ENCODE results near the gene CAMLG. TPM values are rescaled to one million over a fixed set of nuclear protein-coding genes. Genes with fewer than 3 reads are reported as not detected.
"Not testable (repeated sequence)": the region's sequence is repeated elsewhere in the genome, so short reads cannot be mapped to it uniquely, and the experiment has no call there.

CAMLG gene
- 29.3 and 34.2 TPM in 2 replicates for total RNA-seq (2014; rRNA removed; shearing (Covaris generic))

- DNase-seq (ENCODE audit: low read depth in 1 of 2, low spot score in 2 of 2): peak; percentile 99 to 100
- Histone ChIP-seq H3K27me3 (replicated peaks) (no peaks in the 10 kb centered on the region), H3K9me3 (replicated peaks) (no peaks in the 10 kb centered on the region), H3K36me3 (peaks cover 16% of the 10 kb centered on the region), H3K4me1 (replicated peaks) (peaks cover 6% of the 10 kb centered on the region), H3K4me3 (peak within 1 kb of the TSS; percentile 69), H3K27ac (peak within 1 kb of the TSS; percentile 74)
Observed at GRCh38 chr5:134738133-134738962, at the start of gene CAMLG. TSS of gene CAMLG (plus strand) at chr5:134738548. CDS start at chr5:134738621, 73 bp downstream.

DNA sequence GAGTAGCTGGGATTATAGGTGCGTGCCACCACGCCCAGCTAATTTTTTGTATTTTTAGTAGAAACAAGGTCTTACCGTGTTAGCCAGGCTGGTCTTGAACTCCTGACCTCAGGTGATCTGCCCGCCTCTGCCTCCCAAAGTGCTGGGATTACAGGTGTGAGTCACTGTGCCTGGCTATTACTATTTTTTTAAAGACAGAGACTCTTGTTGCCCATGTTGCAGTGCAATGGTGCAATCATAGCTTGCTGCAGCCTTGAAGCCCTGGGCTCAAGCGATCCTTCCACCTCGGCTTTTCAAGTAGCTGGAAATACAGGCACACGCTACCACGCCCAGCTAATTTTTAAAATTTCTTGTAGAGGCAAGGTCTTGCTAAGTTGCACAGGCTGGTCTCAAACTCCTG lies 48.2 kb upstream of the CAMLG start:
- peaks cover 80% of the 10 kb centered on the region for H3K36me3 ChIP-seq
- not testable (repeated sequence) for H3K27ac ChIP-seq; H3K4me3 ChIP-seq; H3K27me3 ChIP-seq (replicated peaks); DNase-seq (ENCODE audit: low read depth in 1 of 2, low spot score in 2 of 2); H3K4me1 ChIP-seq (replicated peaks); H3K9me3 ChIP-seq (replicated peaks)

- H3K27ac ChIP-seq: no peak overlapping the region
- H3K9me3 ChIP-seq (replicated peaks): no peaks in the 10 kb centered on the region
- no peak for DNase-seq (ENCODE audit: low read depth in 1 of 2, low spot score in 2 of 2)
- no peaks in the 10 kb centered on the region for H3K4me1 ChIP-seq (replicated peaks)
- peaks cover 74% of the 10 kb centered on the region for H3K36me3 ChIP-seq
- no peaks in the 10 kb centered on the region for H3K27me3 ChIP-seq (replicated peaks)
- no peak overlapping the region for H3K4me3 ChIP-seq
Observed at GRCh38 chr5:134692722-134693121, 45.6 kb upstream of the CAMLG start.

GRCh38 chr5:134708301-134708700 lies 30.0 kb upstream of the CAMLG start:
- no peak for DNase-seq (ENCODE audit: low read depth in 1 of 2, low spot score in 2 of 2)
- peaks cover 1% of the 10 kb centered on the region for H3K4me1 ChIP-seq (replicated peaks)
- no peaks in the 10 kb centered on the region for H3K27me3 ChIP-seq (replicated peaks)
- H3K9me3 ChIP-seq (replicated peaks): no peaks in the 10 kb centered on the region
- H3K27ac ChIP-seq: no peak overlapping the region
- H3K36me3 ChIP-seq: peaks cover 77% of the 10 kb centered on the region
- H3K4me3 ChIP-seq: no peak overlapping the region

DNA sequence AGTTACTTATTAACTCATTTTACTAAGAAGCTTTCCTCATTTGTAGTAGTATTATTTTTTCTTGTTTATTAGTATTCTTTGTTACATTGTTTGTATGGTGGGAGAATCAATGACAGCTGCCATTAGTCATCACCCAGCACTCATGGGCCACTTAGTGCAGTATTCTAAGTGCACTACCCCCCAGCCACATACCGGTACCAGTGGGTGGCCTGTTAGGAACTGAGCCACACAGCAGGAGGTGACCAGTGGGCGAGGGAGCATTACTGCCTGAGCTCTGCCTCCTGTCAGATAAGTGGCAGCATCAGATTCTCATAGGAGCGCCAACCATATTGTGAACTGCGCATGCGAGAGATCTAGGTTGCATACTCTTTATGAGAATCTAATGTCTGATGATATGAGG lies 24.2 kb upstream of the CAMLG start:
- no peak overlapping the region for H3K27ac ChIP-seq

DNA sequence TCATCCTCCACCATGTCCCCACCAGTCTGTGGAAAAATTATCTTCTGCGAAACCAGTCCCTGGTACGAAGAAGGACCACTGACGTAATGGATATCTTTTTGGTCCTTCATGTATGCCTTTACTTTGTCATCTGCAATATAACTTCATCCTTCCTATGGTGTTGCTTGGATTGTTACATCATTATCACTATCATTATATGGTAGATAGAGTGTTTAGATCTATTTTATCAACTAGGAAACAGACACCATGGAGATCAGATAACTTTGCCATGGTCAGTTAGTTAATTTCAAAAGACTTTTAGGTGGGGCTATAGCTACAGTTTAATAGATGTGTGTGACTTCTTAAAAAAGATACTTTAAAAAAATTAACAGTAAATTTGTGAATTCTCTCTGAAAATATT lies 23.8 kb upstream of the CAMLG start:
- H3K36me3 ChIP-seq: peaks cover 57% of the 10 kb centered on the region
- H3K4me1 ChIP-seq (replicated peaks): peaks cover 22% of the 10 kb centered on the region
- no peak overlapping the region for H3K4me3 ChIP-seq
- no peaks in the 10 kb centered on the region for H3K27me3 ChIP-seq (replicated peaks)
- DNase-seq (ENCODE audit: low read depth in 1 of 2, low spot score in 2 of 2): no peak
- H3K27ac ChIP-seq: no peak overlapping the region
- H3K9me3 ChIP-seq (replicated peaks): no peaks in the 10 kb centered on the region

More for the DNA sequence above, 24.2 kb upstream of the CAMLG start:
- Histone ChIP-seq H3K4me1 (replicated peaks) (peaks cover 22% of the 10 kb centered on the region), H3K27me3 (replicated peaks) (no peaks in the 10 kb centered on the region), H3K9me3 (replicated peaks) (no peaks in the 10 kb centered on the region), H3K36me3 (peaks cover 57% of the 10 kb centered on the region), H3K4me3 (no peak overlapping the region)
- peak; percentile 84 to 95 for DNase-seq (ENCODE audit: low read depth in 1 of 2, low spot score in 2 of 2)

GRCh38 chr5:134715466-134715865 lies 22.9 kb upstream of the CAMLG start:
- not testable (repeated sequence) for H3K9me3 ChIP-seq (replicated peaks); H3K27ac ChIP-seq; H3K27me3 ChIP-seq (replicated peaks); H3K4me3 ChIP-seq; DNase-seq (ENCODE audit: low read depth in 1 of 2, low spot score in 2 of 2)
- Histone ChIP-seq H3K4me1 (replicated peaks) (peaks cover 22% of the 10 kb centered on the region), H3K36me3 (peaks cover 60% of the 10 kb centered on the region)

DNA sequence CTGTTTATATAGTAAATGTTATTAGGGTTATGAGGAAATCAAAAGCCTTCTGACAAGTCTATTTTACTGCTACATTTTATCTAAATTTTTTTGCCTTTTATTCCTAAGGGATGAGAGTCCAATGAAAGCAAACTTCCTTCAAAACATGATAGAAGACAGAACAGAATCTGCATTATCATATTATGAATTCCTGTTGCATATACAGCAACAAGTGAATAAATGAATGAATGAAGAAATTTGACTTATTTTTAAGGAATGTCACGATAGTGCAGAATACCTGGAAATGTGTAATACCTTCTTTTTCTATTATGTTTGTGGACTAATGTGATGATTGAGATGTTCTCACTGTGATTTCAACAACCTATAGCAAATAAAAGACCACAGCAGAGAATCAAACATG lies 13.5 kb upstream of the CAMLG start:
- no peak overlapping the region for H3K4me3 ChIP-seq
- no peak for DNase-seq (ENCODE audit: low read depth in 1 of 2, low spot score in 2 of 2)
- no peak overlapping the region for H3K27ac ChIP-seq
- no peaks in the 10 kb centered on the region for H3K9me3 ChIP-seq (replicated peaks)
- no peaks in the 10 kb centered on the region for H3K27me3 ChIP-seq (replicated peaks)
- H3K4me1 ChIP-seq (replicated peaks): peaks cover 5% of the 10 kb centered on the region; the same call in 1 of the 2 replicates
- peaks cover 50% of the 10 kb centered on the region for H3K36me3 ChIP-seq

GRCh38 chr5:134732819-134733218 lies 5.5 kb upstream of the CAMLG start:
- H3K4me3 ChIP-seq: no peak overlapping the region
- H3K9me3 ChIP-seq (replicated peaks): no peaks in the 10 kb centered on the region
- no peaks in the 10 kb centered on the region for H3K36me3 ChIP-seq
- no peak overlapping the region for H3K27ac ChIP-seq
- H3K27me3 ChIP-seq (replicated peaks): no peaks in the 10 kb centered on the region
- no peak for DNase-seq (ENCODE audit: low read depth in 1 of 2, low spot score in 2 of 2)
- H3K4me1 ChIP-seq (replicated peaks): peaks cover 9% of the 10 kb centered on the region; the same call in 1 of the 2 replicates

DNA sequence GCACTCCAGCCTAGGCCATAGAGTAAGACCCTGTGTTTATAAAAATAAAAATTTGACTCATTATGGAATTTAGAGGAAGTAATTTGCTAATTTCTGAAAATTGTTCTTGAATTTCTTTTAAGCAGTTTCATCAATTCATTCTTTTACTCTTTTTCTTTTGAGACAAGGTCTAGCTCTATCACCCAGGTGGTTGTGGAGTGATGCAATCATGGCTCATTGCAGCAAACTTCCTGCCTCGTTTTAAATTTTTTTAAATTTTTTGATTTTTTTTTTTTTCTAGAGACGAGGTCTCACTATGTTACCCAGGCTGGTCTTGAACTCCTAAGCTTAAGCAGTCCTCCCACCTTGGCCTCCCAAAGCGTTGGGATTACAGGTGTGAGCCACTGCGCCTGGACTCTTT lies 3.1 kb upstream of the CAMLG start:
- H3K9me3 ChIP-seq (replicated peaks): no peaks in the 10 kb centered on the region
- H3K27ac ChIP-seq: no peak overlapping the region
- no peak for DNase-seq (ENCODE audit: low read depth in 1 of 2, low spot score in 2 of 2)
- peaks cover 7% of the 10 kb centered on the region for H3K4me1 ChIP-seq (replicated peaks)
- no peaks in the 10 kb centered on the region for H3K27me3 ChIP-seq (replicated peaks)
- H3K4me3 ChIP-seq: no peak overlapping the region
- H3K36me3 ChIP-seq: no peaks in the 10 kb centered on the region

DNA sequence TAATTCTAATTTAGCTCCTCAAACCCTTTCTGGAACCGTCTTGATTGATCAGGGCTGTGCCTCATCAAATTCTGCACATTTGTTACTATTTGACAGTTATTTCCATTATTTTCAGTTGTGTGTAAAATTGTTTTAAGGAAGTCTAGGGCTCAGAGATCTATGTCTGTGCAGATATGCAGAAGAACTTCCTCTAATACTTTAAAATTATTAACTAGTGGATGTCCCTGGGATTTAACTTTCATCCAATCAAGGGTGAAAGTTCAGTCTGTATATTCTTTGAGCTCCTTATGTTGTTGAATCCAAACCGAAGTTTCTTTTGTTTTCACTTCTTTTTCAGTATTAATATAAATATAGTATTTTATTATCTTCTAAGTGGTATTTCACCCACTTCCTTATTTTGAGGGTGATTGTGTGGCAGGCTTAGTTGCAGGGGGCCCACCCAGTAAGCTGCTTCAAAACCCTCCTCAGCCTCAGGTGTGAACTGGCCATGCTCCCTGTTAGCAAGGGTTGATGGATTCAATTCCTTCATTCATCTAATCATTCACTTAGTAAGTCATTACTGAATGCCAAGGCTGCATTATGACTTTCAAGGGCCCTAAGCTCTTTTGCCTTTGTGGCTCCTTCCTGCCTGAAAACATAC lies 2.1 kb upstream of the CAMLG start:
- Histone ChIP-seq H3K36me3 (peaks cover 5% of the 10 kb centered on the region), H3K4me3 (no peak overlapping the region), H3K4me1 (replicated peaks) (peaks cover 6% of the 10 kb centered on the region), H3K27me3 (replicated peaks) (no peaks in the 10 kb centered on the region), H3K9me3 (replicated peaks) (no peaks in the 10 kb centered on the region), H3K27ac (no peak overlapping the region)
- DNase-seq (ENCODE audit: low read depth in 1 of 2, low spot score in 2 of 2): no peak

- peak in 1 of 2 experiments; percentile 59 for DNase-seq (ENCODE audit: low read depth in 1 of 2, low spot score in 2 of 2)
- Histone ChIP-seq H3K4me3 (peak overlapping the region; percentile 69), H3K4me1 (replicated peaks) (peaks cover 6% of the 10 kb centered on the region), H3K27me3 (replicated peaks) (no peaks in the 10 kb centered on the region), H3K27ac (peak overlapping the region; percentile 74; the same call in 1 of the 2 replicates), H3K36me3 (peaks cover 16% of the 10 kb centered on the region), H3K9me3 (replicated peaks) (no peaks in the 10 kb centered on the region)
Observed at GRCh38 chr5:134738963-134739661, 764 bp downstream of the CAMLG start.

- Histone ChIP-seq H3K4me1 (replicated peaks) (peaks cover 6% of the 10 kb centered on the region), H3K27ac (no peak overlapping the region), H3K4me3 (no peak overlapping the region), H3K9me3 (replicated peaks) (no peaks in the 10 kb centered on the region), H3K27me3 (replicated peaks) (no peaks in the 10 kb centered on the region), H3K36me3 (peaks cover 20% of the 10 kb centered on the region)
- DNase-seq (ENCODE audit: low read depth in 1 of 2, low spot score in 2 of 2): no peak
Observed at GRCh38 chr5:134741052-134741451, 2.7 kb downstream of the CAMLG start.

DNA sequence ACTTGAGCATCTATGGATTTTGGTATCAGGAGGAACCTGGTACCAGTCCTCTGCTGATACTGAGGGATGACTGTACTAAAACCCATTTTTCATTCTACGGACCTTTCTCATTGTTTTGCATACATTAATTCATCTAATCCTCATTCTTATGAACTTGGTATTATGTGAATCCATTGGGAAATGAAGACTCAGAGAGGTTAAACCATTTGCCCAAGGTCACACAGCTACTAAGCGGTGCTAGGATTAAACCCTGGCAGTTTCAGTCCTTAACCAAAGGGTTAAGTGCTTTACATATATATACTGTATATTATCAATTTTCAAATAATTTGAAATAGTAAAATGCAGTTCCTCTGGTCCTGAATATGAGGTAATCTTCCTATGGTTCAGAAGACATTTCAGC lies 3.8 kb downstream of the CAMLG start:
- Histone ChIP-seq H3K4me1 (replicated peaks) (peaks cover 6% of the 10 kb centered on the region), H3K9me3 (replicated peaks) (no peaks in the 10 kb centered on the region), H3K27ac (no peak overlapping the region), H3K27me3 (replicated peaks) (no peaks in the 10 kb centered on the region), H3K4me3 (no peak overlapping the region), H3K36me3 (peaks cover 20% of the 10 kb centered on the region)
- DNase-seq (ENCODE audit: low read depth in 1 of 2, low spot score in 2 of 2): no peak
